Cardiac ventricle fibroblast (primary cell): Measurements from ENCODE around the gene CELA2B. TPM values are rescaled to one million over a fixed set of nuclear protein-coding genes. Genes with fewer than 3 reads are reported as not detected.

Source experiments
- total RNA-seq: library from RNA; depleted of rRNA; stranded (reverse); fragments of >200 nt; gene quantifications from 2 replicates; pipeline ENCODE4 v1.2.3, GENCODE V29; 2015

The CELA2B gene
- total RNA-seq = not detected in 2 replicates

DNA sequence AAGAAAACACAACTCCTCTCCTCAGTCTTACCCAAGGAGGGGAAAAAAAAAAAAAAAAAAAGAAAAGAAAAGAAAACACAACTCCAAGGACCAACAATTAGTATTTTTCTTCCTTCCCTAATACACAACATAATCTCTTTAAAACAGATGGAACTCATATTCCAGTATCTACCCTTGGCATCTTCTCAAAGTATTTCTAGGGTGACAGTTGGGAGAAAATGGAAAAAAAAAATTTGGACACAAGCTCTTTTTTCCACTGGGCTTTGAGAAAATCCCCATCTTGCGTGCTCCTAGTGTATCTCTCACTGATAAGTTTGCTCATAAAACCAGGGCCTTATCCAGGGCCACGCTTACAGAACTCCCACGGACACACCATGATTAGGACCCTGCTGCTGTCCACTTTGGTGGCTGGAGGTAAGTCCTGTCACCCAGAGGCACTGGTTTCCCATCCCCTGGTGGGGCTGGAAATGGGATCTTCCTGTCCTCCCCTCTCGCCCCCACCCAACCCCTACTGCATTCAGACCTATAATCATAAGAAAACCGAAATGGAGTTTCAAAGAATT, at the start of gene CELA2B:
Gene CELA2B, plus strand, starts transcription at position 353 of the 563 bp plus-strand sequence. Its CDS starts 22 bp downstream, at position 375.

DNA sequence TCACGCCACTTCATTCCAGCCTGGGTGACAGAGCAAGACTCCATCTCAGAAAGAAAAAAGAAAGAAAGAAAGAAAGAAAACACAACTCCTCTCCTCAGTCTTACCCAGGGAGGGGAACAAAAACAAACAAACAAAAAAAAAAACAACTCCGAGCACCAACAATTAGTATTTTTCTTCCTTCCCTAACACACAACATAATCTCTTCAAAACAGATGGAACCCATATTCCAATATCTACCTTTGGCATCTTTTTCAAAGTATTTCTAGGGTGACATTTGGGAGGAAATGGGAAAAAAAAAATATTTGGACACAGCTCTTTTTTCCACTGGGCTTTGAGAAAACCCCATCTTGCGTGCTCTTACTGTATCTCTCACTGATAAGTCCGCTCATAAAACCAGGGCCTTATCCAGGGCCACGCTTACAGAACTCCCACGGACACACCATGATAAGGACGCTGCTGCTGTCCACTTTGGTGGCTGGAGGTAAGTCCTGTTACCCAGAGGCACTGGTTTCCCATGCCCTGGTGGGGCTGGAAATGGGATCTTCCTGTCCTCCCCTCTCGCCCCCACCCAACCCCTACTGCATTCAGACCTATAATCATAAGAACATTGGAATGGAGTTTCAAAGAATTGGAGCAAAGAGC, 19.5 kb upstream of the CELA2B start, which contains the start of gene CELA2A:
Gene CELA2A, plus strand, starts transcription at position 420 of the 642 bp plus-strand sequence. Its CDS starts 22 bp downstream, at position 442.

DNA sequence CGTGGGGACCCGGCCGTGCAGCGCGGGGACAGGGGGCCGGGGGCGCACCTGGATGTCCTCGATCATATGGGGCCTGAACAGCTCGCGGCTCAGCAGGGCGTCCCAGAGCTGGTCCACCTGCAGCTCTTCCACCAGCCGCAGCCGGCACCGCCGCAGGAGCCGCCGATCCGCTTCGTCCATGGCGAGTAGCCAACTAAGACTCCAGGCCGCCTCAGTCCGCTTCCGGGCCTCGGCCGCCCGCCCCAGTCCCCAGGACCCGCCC, 48.0 kb downstream of the CELA2B start, which contains the start of gene CASP9:
Gene CASP9, minus strand, starts transcription at position 195 of the 262 bp plus-strand sequence. Its CDS starts 15 bp downstream, at position 180.

DNA sequence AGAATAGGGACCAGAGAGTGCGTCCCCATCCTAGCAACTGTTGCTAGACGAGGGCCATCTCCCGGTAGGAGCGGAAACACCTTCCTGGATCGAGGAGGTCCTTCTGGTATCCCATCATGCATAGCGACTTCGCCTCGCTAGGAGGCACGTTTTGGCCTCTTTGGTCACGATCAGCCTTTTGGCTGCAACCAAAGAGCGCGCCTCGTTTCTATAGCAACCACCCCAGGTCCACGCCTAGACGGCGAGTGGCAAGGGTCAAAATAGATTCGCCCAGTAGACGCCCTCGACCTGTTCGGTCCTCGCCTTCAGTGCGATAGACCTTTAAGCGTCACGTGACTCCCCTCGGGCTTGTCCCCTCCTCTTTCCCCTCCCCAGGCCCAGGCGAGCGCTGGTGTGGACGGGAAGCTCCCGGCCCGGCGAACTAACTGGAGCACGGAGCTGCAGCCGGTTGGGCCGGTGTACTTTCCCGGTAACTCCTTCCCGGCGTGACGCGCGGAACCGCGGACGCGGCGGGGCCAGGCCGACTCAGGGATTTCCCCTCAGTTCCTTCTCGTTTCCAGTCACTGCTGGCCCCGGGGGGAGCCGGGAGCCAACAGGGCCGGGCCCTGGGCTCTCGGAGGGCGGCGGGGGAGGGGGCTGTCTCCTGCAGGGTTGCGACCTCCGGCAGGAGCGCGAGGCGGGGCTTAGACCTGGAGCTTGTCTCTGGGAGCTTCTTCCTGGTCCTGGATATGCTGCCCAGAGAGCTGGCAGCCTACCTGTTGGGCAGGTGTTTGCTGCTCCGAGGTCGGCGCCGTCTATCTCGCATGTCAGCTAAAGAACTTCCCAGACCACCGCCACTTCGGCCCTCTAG, 50.8 kb downstream of the CELA2B start, which contains the start of gene DNAJC16:
Gene DNAJC16, plus strand, starts transcription at position 359 of the 850 bp plus-strand sequence. CDS start 2,258 bp downstream, outside the sequence.

Other genes starting within 250 kb of the CELA2B start
- gene FHAD1, start 228.9 kb upstream of the CELA2B start, total RNA-seq = 0.31 and 1.5 TPM in 2 replicates
- gene EFHD2, start 66.2 kb upstream of the CELA2B start, total RNA-seq = 11.2 and 14.4 TPM in 2 replicates
- not detected in 2 replicates for gene CTRC, start 37.7 kb upstream of the CELA2B start, total RNA-seq
- gene CELA2A, start 19.4 kb upstream of the CELA2B start, total RNA-seq = not detected in 2 replicates
- 3.5 and 4.5 TPM in 2 replicates for gene CASP9, start 48.1 kb downstream of the CELA2B start, total RNA-seq
- gene DNAJC16, start 50.7 kb downstream of the CELA2B start, total RNA-seq = 9.8 and 14.2 TPM in 2 replicates
- gene AGMAT, start 108.9 kb downstream of the CELA2B start, total RNA-seq = 0.31 and 0.39 TPM in 2 replicates
- gene DDI2, start 141.4 kb downstream of the CELA2B start, total RNA-seq = 13.5 and 13.8 TPM in 2 replicates
- 58.3 and 70.7 TPM in 2 replicates for gene PLEKHM2, start 208.2 kb downstream of the CELA2B start, total RNA-seq